Common myeloid progenitor, CD34-positive (primary cell): ENCODE measurements around the gene APELA. TPM values are rescaled to one million over a fixed set of nuclear protein-coding genes. Genes with fewer than 3 reads are reported as not detected.

ENCODE experiments used
- CTCF ChIA-PET: fragments of 350-600 bp; sonication (Branson Sonifier 250); formaldehyde crosslinking; loops from one replicate; lab custom pipeline; 2021; ENCODE audit warnings: antibody characterized with exemption; lab: Charles Lee
- POLR2A ChIA-PET: fragments of 350-600 bp; sonication (Branson Sonifier 250); formaldehyde crosslinking; loops from one replicate; lab custom pipeline; 2021; ENCODE audit warnings: antibody characterized with exemption; lab: Charles Lee
- DNase-seq, 3 donors: peaks; one replicate each; pipeline versions ENCODE4 v3.0.0 to v3.0.0-alpha.2; 2013
- H3K27ac ChIP-seq, 2 experiments: 1 replicate in 1 of 2; 2 replicates in 1 of 2; pipeline ENCODE4 v1.7.0; 2013; ENCODE audit warnings: inconsistent platforms in 2 of 2, low read length in 2 of 2, mild to moderate bottlenecking in 2 of 2, low read depth in 1 of 2, moderate library complexity in 1 of 2; ENCODE audit not compliant: severe bottlenecking in 2 of 2, insufficient read depth in 1 of 2, poor library complexity in 1 of 2
- H3K27me3 ChIP-seq, 5 experiments: replicated peaks in 2 of 5; 1 replicate in 3 of 5; 2 replicates in 2 of 5; pipeline versions ENCODE4 v1.6.1 to v1.7.0; 2013; ENCODE audit warnings: low read length in 4 of 5, mild to moderate bottlenecking in 2 of 5, moderate library complexity in 2 of 5, inconsistent platforms in 1 of 5; ENCODE audit not compliant: insufficient read depth in 5 of 5, control insufficient read depth in 4 of 5
- H3K36me3 ChIP-seq, 4 experiments: 1 replicate in 2 of 4; 2 replicates in 2 of 4; pipeline versions ENCODE4 v1.6.1 to v1.7.0; 2013; ENCODE audit warnings: low read length in 3 of 4, control low read depth in 1 of 4, mild to moderate bottlenecking in 1 of 4; ENCODE audit not compliant: control insufficient read depth in 4 of 4, insufficient read depth in 4 of 4
- H3K4me1 ChIP-seq, 4 experiments: 1 replicate in 3 of 4; 2 replicates in 1 of 4; pipeline versions ENCODE4 v1.6.1 to v1.7.1; 2013; ENCODE audit warnings: low read length in 3 of 4, mild to moderate bottlenecking in 3 of 4, control low read depth in 1 of 4, inconsistent platforms in 1 of 4, moderate library complexity in 1 of 4; ENCODE audit not compliant: control insufficient read depth in 4 of 4, insufficient read depth in 4 of 4; ENCODE audit errors: control extremely low read depth in 1 of 4
- H3K4me3 ChIP-seq, 7 experiments: 1 replicate in 4 of 7; 2 replicates in 3 of 7; pipeline versions ENCODE4 v1.5.1 to v1.7.0; 2013; ENCODE audit warnings: mild to moderate bottlenecking in 7 of 7, low read length in 6 of 7, moderate library complexity in 6 of 7, inconsistent platforms in 2 of 7, low read depth in 2 of 7, control low read depth in 1 of 7; ENCODE audit not compliant: insufficient read depth in 4 of 7, control insufficient read depth in 1 of 7; ENCODE audit errors: extremely low read depth in 1 of 7
- H3K9me3 ChIP-seq, 5 experiments: 1 replicate in 4 of 5; 2 replicates in 1 of 5; pipeline versions ENCODE4 v1.6.1 to v1.7.1; 2013; ENCODE audit warnings: low read length in 4 of 5, mild to moderate bottlenecking in 2 of 5, inconsistent platforms in 1 of 5, low read depth in 1 of 5, moderate library complexity in 1 of 5; ENCODE audit not compliant: control insufficient read depth in 4 of 5, insufficient read depth in 2 of 5; ENCODE audit errors: control extremely low read depth in 1 of 5
- WGBS: methylation state at CpG from one replicate; pipeline ENCODE4 v1.1.5; 2013; ENCODE audit not compliant: insufficient coverage; 5-methylcytosine and 5-hydroxymethylcytosine counted together
- polyA plus RNA-seq: library from polyadenylated mRNA; unstranded; fragments of 120-200 nt; gene quantifications from one replicate; pipeline ENCODE4 v1.2.1, GENCODE V29; 2013

APELA gene, protein sequence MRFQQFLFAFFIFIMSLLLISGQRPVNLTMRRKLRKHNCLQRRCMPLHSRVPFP
- polyA plus RNA-seq = not detected

DNA sequence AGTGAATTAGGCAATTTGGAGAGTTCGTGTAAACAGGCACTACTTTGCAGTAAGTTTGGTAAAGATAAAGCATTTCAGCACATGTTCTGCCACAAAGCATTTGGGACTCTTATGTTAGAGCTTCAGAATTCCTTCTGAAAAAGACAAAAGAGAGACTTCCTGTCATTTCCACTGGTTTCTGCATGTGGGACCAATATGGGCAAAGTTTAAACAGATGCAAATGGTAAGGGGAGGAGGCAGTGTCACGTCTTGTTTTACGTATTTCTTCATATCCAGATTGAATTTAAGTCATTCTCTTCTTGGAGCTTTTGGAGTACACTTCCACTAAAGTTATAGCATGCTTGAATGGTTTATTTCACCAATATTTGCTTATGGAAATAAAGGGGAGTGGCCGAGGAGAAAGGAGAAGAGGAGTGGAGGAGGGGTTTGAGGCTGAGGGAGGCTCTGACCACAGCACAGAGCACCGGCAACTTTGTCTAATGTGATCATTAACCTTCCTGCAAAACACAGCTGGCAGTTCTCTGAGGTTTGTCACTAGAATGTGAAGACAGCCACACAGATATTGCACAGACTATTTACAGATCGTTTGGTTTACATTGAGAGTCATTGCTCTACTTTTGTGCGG lies at the start of gene APELA:
APELA (plus strand) TSS at position 479 of the 625 bp plus-strand sequence. CDS start 154 bp downstream, outside the sequence.
- Histone ChIP-seq H3K27ac (no peak within 1 kb of the TSS), H3K4me1 (peaks cover 0 to 16% (median 2%) of the 10 kb centered on the region in 4 experiments), H3K9me3 (no peaks in the 10 kb centered on the region), H3K27me3 (peaks cover 0 to 2% (median 0%) of the 10 kb centered on the region in 5 experiments), H3K36me3 (no peaks in the 10 kb centered on the region), H3K4me3 (no peak within 1 kb of the TSS)
- DNase-seq = peak in 1 of 3 donors; percentile 4
- WGBS = 20% methylated on average over 4 of the region's 7 CpGs
- POLR2A ChIA-PET = no interaction called here
- CTCF ChIA-PET = no interaction called here

- no peak overlapping the region for H3K4me3 ChIP-seq
- WGBS = 100% methylated on average over 1 of the region's 3 CpGs
- no peaks in the 10 kb centered on the region for H3K4me1 ChIP-seq
- no peaks in the 10 kb centered on the region for H3K36me3 ChIP-seq
- DNase-seq = no peak
- no peaks in the 10 kb centered on the region for H3K27me3 ChIP-seq
- no peak overlapping the region for H3K27ac ChIP-seq
- H3K9me3 ChIP-seq = no peaks in the 10 kb centered on the region
- ChIA-PET CTCF (interaction anchor here (1.0 kb wide), 1 partner anchor 10 kb away, joined by 3 read pairs; no protein-coding TSS in a partner anchor), POLR2A (no interaction called here)
Observed at GRCh38 chr4:164828955-164829354, 48.0 kb upstream of the APELA start.

DNA sequence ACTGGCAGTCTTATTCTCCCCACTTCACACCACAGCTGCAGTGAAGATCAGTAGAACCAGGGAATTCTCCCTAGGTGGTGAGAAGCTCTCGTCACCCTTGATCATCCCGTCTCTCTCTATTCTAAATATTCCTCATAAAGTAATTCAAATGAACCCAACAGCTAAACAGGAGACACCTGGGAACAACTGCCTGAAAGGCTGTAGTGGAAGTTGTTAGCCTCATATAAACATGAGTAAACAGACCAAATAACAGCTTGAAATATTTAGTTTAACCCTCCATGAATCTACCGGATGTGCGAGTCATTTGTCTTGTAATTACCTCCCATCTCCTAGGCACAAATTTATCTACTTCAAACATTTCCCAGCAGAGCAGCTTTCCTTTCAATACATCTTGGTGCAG lies 30.4 kb upstream of the APELA start:
- Histone ChIP-seq H3K27ac (no peak overlapping the region), H3K9me3 (no peaks in the 10 kb centered on the region), H3K27me3 (peaks cover 0 to 3% (median 0%) of the 10 kb centered on the region in 5 experiments), H3K4me1 (no peaks in the 10 kb centered on the region), H3K4me3 (no peak overlapping the region), H3K36me3 (no peaks in the 10 kb centered on the region)
- POLR2A ChIA-PET = no interaction called here
- no peak for DNase-seq
- CTCF ChIA-PET = no interaction called here
- WGBS = 80% methylated on average over 2 of the region's 4 CpGs

- Histone ChIP-seq H3K27me3 (peaks cover 0 to 3% (median 0%) of the 10 kb centered on the region in 5 experiments), H3K27ac (no peak overlapping the region), H3K9me3 (no peaks in the 10 kb centered on the region), H3K4me3 (no peak overlapping the region), H3K36me3 (no peaks in the 10 kb centered on the region), H3K4me1 (no peaks in the 10 kb centered on the region)
- DNase-seq = no peak
- CTCF ChIA-PET = no interaction called here
- POLR2A ChIA-PET = no interaction called here
- 90% methylated on average over 2 of the region's 3 CpGs for WGBS
Observed at GRCh38 chr4:164847016-164847415, 30.0 kb upstream of the APELA start.

- WGBS = 83% methylated on average over 1 of the region's 2 CpGs
- H3K36me3 ChIP-seq = no peaks in the 10 kb centered on the region
- no peak for DNase-seq
- H3K4me3 ChIP-seq = no peak overlapping the region
- no peaks in the 10 kb centered on the region for H3K4me1 ChIP-seq
- CTCF ChIA-PET = no interaction called here
- H3K27me3 ChIP-seq = peaks cover 0 to 3% (median 0%) of the 10 kb centered on the region in 5 experiments
- POLR2A ChIA-PET = no interaction called here
- H3K27ac ChIP-seq = no peak overlapping the region
- H3K9me3 ChIP-seq = no peaks in the 10 kb centered on the region
Observed at GRCh38 chr4:164847967-164848649, 28.9 kb upstream of the APELA start.

DNA sequence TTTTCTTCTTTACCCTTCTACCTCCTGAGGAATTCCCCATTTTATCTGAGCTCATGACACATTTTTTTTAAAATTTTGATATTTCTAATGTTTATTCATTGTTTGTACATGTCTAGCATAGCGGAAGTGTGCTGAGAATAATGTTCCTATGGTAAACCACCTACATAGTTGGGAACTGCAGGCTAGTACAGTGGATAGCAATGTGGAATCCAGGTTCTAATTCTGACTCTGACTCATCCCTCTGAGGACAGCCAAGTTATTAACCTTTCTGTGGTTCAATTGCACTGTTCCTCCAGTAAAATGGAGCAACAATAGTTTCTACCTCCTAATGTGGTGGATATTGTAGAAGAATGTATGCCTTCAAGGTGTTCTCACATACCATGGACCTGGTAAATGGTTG lies 20.6 kb upstream of the APELA start:
- DNase-seq = no peak
- ChIA-PET CTCF (no interaction called here), POLR2A (no interaction called here)
- Histone ChIP-seq H3K9me3 (no peaks in the 10 kb centered on the region), H3K4me3 (no peak overlapping the region), H3K27me3 (no peaks in the 10 kb centered on the region), H3K27ac (no peak overlapping the region), H3K36me3 (no peaks in the 10 kb centered on the region), H3K4me1 (no peaks in the 10 kb centered on the region)
- no CpG with 5 or more reads among the region's 1 CpG for WGBS

- Histone ChIP-seq H3K9me3 (no peaks in the 10 kb centered on the region), H3K27ac (no peak overlapping the region), H3K4me3 (no peak overlapping the region), H3K4me1 (no peaks in the 10 kb centered on the region), H3K36me3 (no peaks in the 10 kb centered on the region), H3K27me3 (no peaks in the 10 kb centered on the region)
- CTCF ChIA-PET = no interaction called here
- 5% methylated on average over 2 of the region's 3 CpGs for WGBS
- POLR2A ChIA-PET = no interaction called here
- DNase-seq = no peak
Observed at GRCh38 chr4:164866817-164867490, 10.0 kb upstream of the APELA start.
